Thyroid gland (tissue), 4 donors: ENCODE data around the gene CPLX1.

Experiments
- CTCF ChIP-seq, 6 experiments: fragments of 200-600 bp in 3 of 6; fragments of 450-650 bp in 3 of 6; sonication (generic) in 3 of 6; IDR thresholded peaks; one replicate each; pipeline ENCODE4 v1.5.1; 2016 to 2019; ENCODE audit warnings: antibody characterized with exemption in 6 of 6, mild to moderate bottlenecking in 2 of 6, inconsistent platforms in 1 of 6, moderate library complexity in 1 of 6
- POLR2A ChIP-seq, 2 donors: fragments of 450-650 bp; IDR thresholded peaks; one replicate each; pipeline ENCODE4 v1.6.1; 2017; ENCODE audit warnings: antibody characterized with exemption in 2 of 2, mild to moderate bottlenecking in 2 of 2, moderate library complexity in 1 of 2

DNA sequence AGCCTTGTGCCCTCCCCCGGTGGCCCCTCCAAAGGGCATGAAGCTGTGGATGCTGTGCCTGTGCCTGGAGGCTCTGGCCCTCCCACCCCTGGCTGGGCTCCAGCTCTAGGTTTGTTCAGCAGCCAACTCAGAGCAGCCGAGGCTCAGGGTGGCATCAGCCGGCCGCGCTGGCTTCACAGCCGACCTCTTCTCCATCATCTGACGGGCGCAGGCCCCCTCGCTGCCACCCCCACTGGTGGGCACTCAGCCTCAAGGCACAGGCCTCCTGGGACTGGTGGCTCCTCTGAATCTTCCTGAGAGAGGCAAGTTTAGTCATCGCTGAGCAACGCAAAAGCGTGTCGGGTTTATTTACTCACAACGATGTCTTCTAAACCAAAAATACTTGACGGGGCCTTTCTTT, 74.3 kb downstream of the CPLX1 start:
- TF ChIP-seq CTCF (IDR thresholded peaks at IDR 0.05), result no peak
- TF ChIP-seq POLR2A (IDR thresholded peaks at IDR 0.05), result no peak
